RWPE2 (cell line): Measurements from ENCODE around the gene HCAR2.
A peak's percentile ranks its signal among the peaks of the same experiment; 100 is the strongest.
"Not testable (repeated sequence)": the region's sequence is repeated elsewhere in the genome, so short reads cannot be mapped to it uniquely, and the experiment has no call there.

Experiments used
- ATAC-seq: fragments of 200-7000 bp; cut with Tn5 transposase; 3 replicates; pipeline ENCODE4 v1.9.1; 2021; ENCODE audit warnings: low read depth
- DNase-seq: peaks from one replicate; pipeline ENCODE4 v3.0.0-alpha.2; 2020; ENCODE audit warnings: low spot score
- H3K27ac ChIP-seq: fragments of 450-650 bp; 2 replicates; pipeline ENCODE4 v1.5.1; 2017; ENCODE audit warnings: mild to moderate bottlenecking; ENCODE audit not compliant: poor library complexity, severe bottlenecking
- H3K27me3 ChIP-seq: fragments of 250-450 bp; sonication (Bioruptor Pico); 2 replicates; pipeline ENCODE4 v1.5.1; 2021; ENCODE audit warnings: mild to moderate bottlenecking, moderate library complexity; ENCODE audit not compliant: insufficient read depth, poor library complexity, severe bottlenecking
- H3K36me3 ChIP-seq: fragments of 250-450 bp; sonication (Bioruptor Pico); 2 replicates; pipeline ENCODE4 v1.5.1; 2020; ENCODE audit warnings: low read depth, mild to moderate bottlenecking, moderate library complexity
- H3K4me1 ChIP-seq: fragments of 250-450 bp; sonication (Bioruptor Pico); 2 replicates; pipeline ENCODE4 v1.5.1; 2021; ENCODE audit warnings: mild to moderate bottlenecking, moderate library complexity; ENCODE audit not compliant: insufficient read depth, poor library complexity, severe bottlenecking
- H3K4me3 ChIP-seq: fragments of 250-450 bp; sonication (Bioruptor Pico); 2 replicates; pipeline ENCODE4 v1.5.1; 2021; ENCODE audit warnings: mild to moderate bottlenecking, moderate library complexity; ENCODE audit not compliant: severe bottlenecking
- H3K9me3 ChIP-seq: fragments of 250-450 bp; sonication (Bioruptor Pico); 2 replicates; pipeline ENCODE4 v1.5.1; 2021; ENCODE audit warnings: mild to moderate bottlenecking, moderate library complexity; ENCODE audit not compliant: severe bottlenecking
- CTCF ChIP-seq: fragments of 450-650 bp; IDR thresholded peaks from one replicate; pipeline ENCODE4 v1.5.1; 2017; ENCODE audit warnings: mild to moderate bottlenecking, moderate library complexity; ENCODE audit not compliant: poor library complexity, severe bottlenecking

HCAR2 gene

GRCh38 chr12:122724641-122725243 lies 21.6 kb upstream of the HCAR2 start:
- Histone ChIP-seq H3K4me3 (no peak overlapping the region), H3K4me1 (peaks cover 31% of the 10 kb centered on the region), H3K36me3 (no peaks in the 10 kb centered on the region), H3K27me3 (no peaks in the 10 kb centered on the region), H3K9me3 (no peaks in the 10 kb centered on the region), H3K27ac (peak overlapping the region; percentile 81)
- no peak for TF ChIP-seq CTCF
- DNase-seq (no peak), ATAC-seq (no peak)

- Histone ChIP-seq H3K9me3 (no peaks in the 10 kb centered on the region), H3K27ac (peak overlapping the region; percentile 92), H3K4me3 (no peak overlapping the region), H3K27me3 (no peaks in the 10 kb centered on the region), H3K4me1 (peaks cover 31% of the 10 kb centered on the region), H3K36me3 (no peaks in the 10 kb centered on the region)
- TF ChIP-seq CTCF, result no peak
- no peak for ATAC-seq
- no peak for DNase-seq
Observed at GRCh38 chr12:122722387-122722786, 19.2 kb upstream of the HCAR2 start.

GRCh38 chr12:122721057-122721545 lies 17.9 kb upstream of the HCAR2 start:
- DNase-seq (peak; percentile 89), ATAC-seq (peak; percentile 87)
- TF ChIP-seq CTCF, result no peak
- H3K4me3 ChIP-seq, result no peak overlapping the region
- no peaks in the 10 kb centered on the region for H3K27me3 ChIP-seq
- peaks cover 26% of the 10 kb centered on the region for H3K4me1 ChIP-seq
- H3K27ac ChIP-seq, result peak overlapping the region; percentile 92
- H3K9me3 ChIP-seq, result no peaks in the 10 kb centered on the region
- no peaks in the 10 kb centered on the region for H3K36me3 ChIP-seq

GRCh38 chr12:122716658-122717057 lies 13.5 kb upstream of the HCAR2 start, which contains the start of gene HCAR3:
HCAR3 (minus strand) TSS chr12:122716811; CDS start chr12:122716737, 74 bp downstream.
- H3K4me1 ChIP-seq, result peaks cover 20% of the 10 kb centered on the region
- not testable (repeated sequence) for DNase-seq, H3K27ac ChIP-seq, H3K36me3 ChIP-seq, H3K27me3 ChIP-seq, H3K9me3 ChIP-seq, H3K4me3 ChIP-seq, ATAC-seq

- not testable (repeated sequence) for H3K27me3 ChIP-seq, DNase-seq, H3K36me3 ChIP-seq, ATAC-seq, H3K27ac ChIP-seq, H3K9me3 ChIP-seq, H3K4me3 ChIP-seq
- H3K4me1 ChIP-seq, result peaks cover 15% of the 10 kb centered on the region
Observed at GRCh38 chr12:122715211-122715610, 12.1 kb upstream of the HCAR2 start.

- not testable (repeated sequence) for H3K27me3 ChIP-seq, DNase-seq, H3K4me3 ChIP-seq, H3K9me3 ChIP-seq, H3K36me3 ChIP-seq
- peak; percentile 88 for ATAC-seq
- Histone ChIP-seq H3K27ac (peak overlapping the region; percentile 55), H3K4me1 (peaks cover 14% of the 10 kb centered on the region)
Observed at GRCh38 chr12:122713491-122714188, 10.5 kb upstream of the HCAR2 start.

- H3K27me3 ChIP-seq, ATAC-seq, H3K9me3 ChIP-seq, H3K4me3 ChIP-seq, H3K36me3 ChIP-seq, DNase-seq: not testable (repeated sequence)
- peaks cover 14% of the 10 kb centered on the region for H3K4me1 ChIP-seq
- peak overlapping the region; percentile 52 for H3K27ac ChIP-seq
Observed at GRCh38 chr12:122711266-122711665, 8.1 kb upstream of the HCAR2 start.

GRCh38 chr12:122710341-122710740 lies 7.2 kb upstream of the HCAR2 start:
- not testable (repeated sequence) for H3K4me3 ChIP-seq, H3K27me3 ChIP-seq, DNase-seq, H3K9me3 ChIP-seq, H3K36me3 ChIP-seq
- ATAC-seq, result peak; percentile 22; the same call in 1 of the 3 replicates
- peak overlapping the region; percentile 52 for H3K27ac ChIP-seq
- peaks cover 14% of the 10 kb centered on the region for H3K4me1 ChIP-seq
